B cell (primary cell): ENCODE measurements around the gene DHRS4. TPM values are rescaled to one million over a fixed set of nuclear protein-coding genes. Genes with fewer than 3 reads are reported as not detected.
"Not testable (repeated sequence)": the region's sequence is repeated elsewhere in the genome, so short reads cannot be mapped to it uniquely, and the experiment has no call there.

ENCODE experiments used
- ATAC-seq: fragments of 200-7000 bp; cut with Tn5 transposase; one replicate; pipeline ENCODE4 v1.10.0; 2021; ENCODE audit warnings: low read depth, mild to moderate bottlenecking, moderate number of reproducible peaks, moderate library complexity
- CTCF ChIA-PET: fragments of 350-600 bp; sonication (Branson Sonifier 250); formaldehyde crosslinking; loops from one replicate; lab custom pipeline; 2021; ENCODE audit warnings: antibody characterized with exemption, inconsistent platforms; lab: Charles Lee
- POLR2A ChIA-PET: fragments of 350-600 bp; sonication (Branson Sonifier 250); formaldehyde crosslinking; loops from one replicate; lab custom pipeline; 2021; ENCODE audit warnings: antibody characterized with exemption; lab: Charles Lee
- DNase-seq: peaks from one replicate; pipeline ENCODE4 v3.0.0; 2013
- H2AFZ ChIP-seq: 2 replicates; pipeline ENCODE4 v1.6.1; 2012; ENCODE audit warnings: mild to moderate bottlenecking, low read depth, low read length; ENCODE audit not compliant: insufficient read depth, poor library complexity, severe bottlenecking
- H3K27ac ChIP-seq, 2 donors: 1 replicate in 1 of 2; 2 replicates in 1 of 2; pipeline ENCODE4 v1.5.1; 2012 to 2013; ENCODE audit warnings: low read length in 2 of 2, mild to moderate bottlenecking in 2 of 2, moderate library complexity in 1 of 2
- H3K27me3 ChIP-seq, 4 experiments: fragments of 200-600 bp in 1 of 4; sonication (generic) in 1 of 4; replicated peaks in 1 of 4; 1 replicate in 2 of 4; 2 replicates in 2 of 4; pipeline versions ENCODE4 v1.6.1 to v1.7.0; 2013 to 2016; ENCODE audit warnings: low read length in 3 of 4, mild to moderate bottlenecking in 2 of 4, mixed read lengths in 1 of 4, moderate library complexity in 1 of 4; ENCODE audit not compliant: insufficient read depth in 4 of 4, control insufficient read depth in 3 of 4; ENCODE audit errors: control extremely low read depth in 1 of 4
- H3K36me3 ChIP-seq, 2 experiments: replicated peaks in 1 of 2; 1 replicate in 1 of 2; 2 replicates in 1 of 2; pipeline versions ENCODE4 v1.6.1 to v1.7.1; 2013; ENCODE audit warnings: low read length in 1 of 2; ENCODE audit not compliant: insufficient read depth in 2 of 2, control insufficient read depth in 1 of 2; ENCODE audit errors: control extremely low read depth in 1 of 2, extremely low read depth in 1 of 2
- H3K4me1 ChIP-seq, 2 donors: fragments of 200-600 bp in 1 of 2; sonication (generic) in 1 of 2; 1 replicate in 1 of 2; 2 replicates in 1 of 2; pipeline versions ENCODE4 v1.5.1 to v1.6.1; 2013 to 2017; ENCODE audit warnings: low read length in 2 of 2; ENCODE audit not compliant: control insufficient read depth in 2 of 2, insufficient read depth in 2 of 2
- H3K4me2 ChIP-seq: replicated peaks from 2 replicates; pipeline ENCODE3; 2012; ENCODE audit warnings: mild to moderate bottlenecking, low read depth, low read length; ENCODE audit not compliant: poor library complexity, severe bottlenecking
- H3K4me3 ChIP-seq, 5 experiments: fragments of 200-600 bp in 1 of 5; sonication (generic) in 1 of 5; 1 replicate in 3 of 5; 2 replicates in 2 of 5; pipeline versions ENCODE4 v1.5.1 to v1.7.0; 2011 to 2016; ENCODE audit warnings: low read length in 4 of 5, mild to moderate bottlenecking in 4 of 5, low read depth in 2 of 5, control low read depth in 1 of 5, moderate library complexity in 1 of 5; ENCODE audit not compliant: insufficient read depth in 1 of 5; ENCODE audit errors: control extremely low read depth in 1 of 5, extremely low read depth in 1 of 5
- H3K79me2 ChIP-seq: fragments of 200-600 bp; sonication (generic); one replicate; pipeline ENCODE4 v1.6.0; 2016; ENCODE audit warnings: low read length; ENCODE audit not compliant: control insufficient read depth, insufficient read depth
- H3K9ac ChIP-seq: fragments of 200-600 bp; sonication (generic); 2 replicates; pipeline ENCODE4 v1.6.1; 2017; ENCODE audit warnings: mild to moderate bottlenecking, low read length, moderate library complexity
- H3K9me3 ChIP-seq, 3 donors: one replicate each; pipeline versions ENCODE4 v1.6.1 to v1.7.1; 2013; ENCODE audit warnings: low read length in 2 of 3; ENCODE audit not compliant: control insufficient read depth in 2 of 3, insufficient read depth in 1 of 3; ENCODE audit errors: control extremely low read depth in 1 of 3
- H4K20me1 ChIP-seq: 2 replicates; pipeline ENCODE4 v1.6.0; 2012; ENCODE audit warnings: mild to moderate bottlenecking, low read length; ENCODE audit not compliant: insufficient read depth, control insufficient read depth, poor library complexity, severe bottlenecking
- H3K27ac Mint-ChIP-seq: one replicate; pipeline ENCODE4 v1.8.0; 2021; ENCODE audit warnings: mixed read lengths
- H3K27me3 Mint-ChIP-seq: one replicate; pipeline ENCODE4 v1.8.0; 2021; ENCODE audit warnings: mixed read lengths
- H3K4me1 Mint-ChIP-seq: one replicate; pipeline ENCODE4 v1.8.0; 2021; ENCODE audit warnings: mixed read lengths
- H3K4me3 Mint-ChIP-seq: one replicate; pipeline ENCODE4 v1.8.0; 2021; ENCODE audit warnings: mixed read lengths
- H3K9me3 Mint-ChIP-seq: one replicate; pipeline ENCODE4 v1.8.0; 2022; ENCODE audit warnings: mixed read lengths; ENCODE audit not compliant: insufficient read depth
- WGBS: methylation state at CpG from one replicate; pipeline ENCODE4 v1.1.5; 2013; ENCODE audit warnings: missing lambda C conversion rate; ENCODE audit not compliant: insufficient coverage; 5-methylcytosine and 5-hydroxymethylcytosine counted together
- intact Hi-C: fragments of 100-400 bp; cut with micrococcal nuclease; formaldehyde crosslinking; loops from one replicate; pipeline ENCODE4 v1.10.0; 2022
- polyA plus RNA-seq: library from polyadenylated mRNA; depleted of rRNA; stranded (reverse); fragments of >200 nt; gene quantifications from 2 replicates; pipeline ENCODE4 v1.2.3, GENCODE V29; 2012
- total RNA-seq, 2 donors: library from RNA; stranded (reverse); fragments of 120-200 nt in 1 of 2; gene quantifications; 1 replicate in 1 of 2; 2 replicates in 1 of 2; pipeline versions ENCODE4 v1.2.3 to v1.2.4, GENCODE V29; 2013 to 2022

Gene DHRS4
- total and polyA plus RNA-seq, 2 donors (not counting 1 experiment from before 2014, with no cell fraction given): 15.6 to 16.2 TPM

DNA sequence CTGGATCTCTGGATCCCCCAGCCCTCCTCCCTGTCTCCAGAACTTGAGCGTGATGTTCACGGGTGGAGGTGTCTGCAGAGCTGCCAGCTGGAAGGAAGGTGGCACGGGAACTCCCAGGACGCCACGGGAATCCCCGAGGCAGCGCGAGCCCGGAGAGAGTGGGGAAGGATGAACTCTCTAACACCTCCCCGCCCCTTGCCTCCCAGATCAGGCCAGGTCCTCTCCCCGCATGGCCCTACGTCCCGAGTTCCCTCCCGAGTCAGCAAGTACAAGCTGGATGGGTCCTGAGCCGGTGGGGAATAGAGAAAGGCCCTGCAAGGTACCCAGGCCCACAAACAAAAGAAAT, 52.9 kb downstream of the DHRS4 start:
- H4K20me1 ChIP-seq, H3K9me3 Mint-ChIP-seq, H3K36me3 ChIP-seq, H3K9me3 ChIP-seq, H3K27me3 Mint-ChIP-seq, DNase-seq, POLR2A ChIA-PET, H3K79me2 ChIP-seq, H3K4me2 ChIP-seq, H3K4me1 ChIP-seq, intact Hi-C loops, H3K27me3 ChIP-seq: not testable (repeated sequence)
- Histone ChIP-seq H3K9ac (peak overlapping the region; percentile 59), H3K27ac (peak overlapping the region; percentile 33 to 50), H3K4me3 (peak overlapping the region in 4 of 5 experiments; percentile 48 to 59 (median 52)), H2AFZ (peak overlapping the region; percentile 68)
- peak overlapping the region; percentile 32 for H3K27ac Mint-ChIP-seq
- H3K4me1 Mint-ChIP-seq: peaks cover 37% of the 10 kb centered on the region
- peak overlapping the region; percentile 60 for H3K4me3 Mint-ChIP-seq
- ATAC-seq: peak; percentile 23
- 0% methylated on average over 1 of the region's 15 CpGs for WGBS
- CTCF ChIA-PET: interaction anchor here (1.5 kb wide), 1 partner anchor 85 kb away, joined by 4 read pairs; no protein-coding TSS in a partner anchor

DNA sequence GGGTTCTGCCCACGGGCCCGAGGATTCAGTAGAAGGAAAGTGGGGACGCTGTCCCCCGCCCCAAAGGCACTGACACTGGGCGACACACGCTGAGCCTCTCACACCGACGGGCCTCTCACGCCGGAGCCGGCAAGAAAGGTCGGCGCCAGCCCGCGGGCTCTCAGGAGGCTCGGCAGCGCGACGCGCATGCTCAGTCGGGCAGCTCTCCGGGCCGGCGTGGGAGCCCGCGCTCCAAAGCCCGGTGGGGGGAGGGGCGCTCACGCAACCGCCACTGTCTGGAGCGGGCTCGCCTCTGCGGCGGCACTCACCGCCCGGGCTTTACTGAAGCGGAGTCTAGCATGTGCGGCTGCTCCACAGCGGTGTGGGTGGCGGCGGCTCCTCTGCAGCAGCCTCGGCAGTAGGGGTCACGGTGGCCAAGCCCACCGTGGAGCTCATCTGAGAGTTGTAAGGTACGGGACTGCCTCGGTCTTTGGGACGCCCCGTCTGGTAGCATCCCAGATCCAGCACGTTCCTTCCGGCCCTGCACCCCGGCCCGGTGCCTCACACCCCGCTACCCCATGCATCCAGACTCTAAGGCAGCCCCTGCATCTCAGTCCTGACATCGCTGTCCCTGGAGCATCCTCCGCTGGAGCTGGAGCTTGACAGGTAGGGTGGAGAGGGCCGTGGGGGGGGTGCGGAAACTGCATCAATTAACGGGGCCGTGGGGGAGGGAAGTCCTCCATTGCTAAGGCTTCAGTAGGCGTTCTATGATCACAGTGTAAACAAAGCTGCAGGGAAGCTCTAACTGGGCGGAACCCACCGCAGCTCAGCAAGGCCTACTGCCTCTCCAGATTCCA, 53.5 kb downstream of the DHRS4 start:
- H3K36me3 ChIP-seq, H3K9me3 Mint-ChIP-seq, H3K9me3 ChIP-seq, H3K79me2 ChIP-seq, intact Hi-C loops, H4K20me1 ChIP-seq, H3K27me3 Mint-ChIP-seq, H3K4me1 ChIP-seq, H3K27me3 ChIP-seq: not testable (repeated sequence)
- POLR2A ChIA-PET: interaction anchor here (0.7 kb wide), 1 partner anchor 74 kb away, joined by 3 read pairs; no protein-coding TSS in a partner anchor
- H3K27ac ChIP-seq: peak overlapping the region; percentile 33 to 50
- H3K27ac Mint-ChIP-seq: peak overlapping the region; percentile 93
- H3K4me3 ChIP-seq: peak overlapping the region in 4 of 5 experiments; percentile 48 to 59 (median 52)
- peak overlapping the region; percentile 37 for H3K4me2 ChIP-seq
- peaks cover 37% of the 10 kb centered on the region for H3K4me1 Mint-ChIP-seq
- peak overlapping the region; percentile 84 for H3K4me3 Mint-ChIP-seq
- ATAC-seq: peak; percentile 87
- H3K9ac ChIP-seq: peak overlapping the region; percentile 59
- WGBS: 0% methylated on average over 12 of the region's 62 CpGs
- peak; percentile 76 for DNase-seq
- H2AFZ ChIP-seq: peak overlapping the region; percentile 68
- CTCF ChIA-PET: interaction anchor here (0.6 to 1.7 kb wide), 3 partner anchors 85 to 327 kb away, joined by 3 to 4 read pairs (median 4); no protein-coding TSS in a partner anchor
